GM12801 (cell line): ENCODE results near the gene NCOA1.

Experiments used
- TF ChIP-seq, protein P1 (sequence below): IDR thresholded peaks from one replicate; pipeline ENCODE4 v1.5.1; 2011; ENCODE audit warnings: control low read depth; ENCODE audit not compliant: insufficient read length; ENCODE audit errors: extremely low read depth

The NCOA1 gene

GRCh38 chr2:24538720-24539119 is 47.7 kb downstream of the NCOA1 start:
- TF ChIP-seq, protein P1, sequence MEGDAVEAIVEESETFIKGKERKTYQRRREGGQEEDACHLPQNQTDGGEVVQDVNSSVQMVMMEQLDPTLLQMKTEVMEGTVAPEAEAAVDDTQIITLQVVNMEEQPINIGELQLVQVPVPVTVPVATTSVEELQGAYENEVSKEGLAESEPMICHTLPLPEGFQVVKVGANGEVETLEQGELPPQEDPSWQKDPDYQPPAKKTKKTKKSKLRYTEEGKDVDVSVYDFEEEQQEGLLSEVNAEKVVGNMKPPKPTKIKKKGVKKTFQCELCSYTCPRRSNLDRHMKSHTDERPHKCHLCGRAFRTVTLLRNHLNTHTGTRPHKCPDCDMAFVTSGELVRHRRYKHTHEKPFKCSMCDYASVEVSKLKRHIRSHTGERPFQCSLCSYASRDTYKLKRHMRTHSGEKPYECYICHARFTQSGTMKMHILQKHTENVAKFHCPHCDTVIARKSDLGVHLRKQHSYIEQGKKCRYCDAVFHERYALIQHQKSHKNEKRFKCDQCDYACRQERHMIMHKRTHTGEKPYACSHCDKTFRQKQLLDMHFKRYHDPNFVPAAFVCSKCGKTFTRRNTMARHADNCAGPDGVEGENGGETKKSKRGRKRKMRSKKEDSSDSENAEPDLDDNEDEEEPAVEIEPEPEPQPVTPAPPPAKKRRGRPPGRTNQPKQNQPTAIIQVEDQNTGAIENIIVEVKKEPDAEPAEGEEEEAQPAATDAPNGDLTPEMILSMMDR: no peak

DNA sequence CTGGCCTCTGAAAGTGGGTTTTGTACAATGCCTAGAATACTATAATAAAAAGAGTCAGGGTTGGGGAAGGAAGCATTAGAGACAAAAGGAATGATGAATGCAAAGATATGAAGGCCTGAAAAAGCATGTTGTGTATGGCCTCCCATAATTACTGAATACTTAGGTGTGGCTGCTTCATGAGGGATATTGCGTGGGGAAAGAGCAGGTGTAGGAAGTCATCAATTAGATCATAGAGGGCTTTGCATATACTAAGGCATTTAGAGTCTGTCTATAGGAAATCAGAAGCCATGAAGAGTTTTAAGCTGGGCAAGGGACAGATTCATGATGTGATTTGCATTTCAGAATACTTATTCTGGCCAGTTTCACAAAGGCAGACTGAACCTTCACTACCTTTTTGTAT is 48.2 kb downstream of the NCOA1 start:
- TF ChIP-seq, protein P1: no peak

DNA sequence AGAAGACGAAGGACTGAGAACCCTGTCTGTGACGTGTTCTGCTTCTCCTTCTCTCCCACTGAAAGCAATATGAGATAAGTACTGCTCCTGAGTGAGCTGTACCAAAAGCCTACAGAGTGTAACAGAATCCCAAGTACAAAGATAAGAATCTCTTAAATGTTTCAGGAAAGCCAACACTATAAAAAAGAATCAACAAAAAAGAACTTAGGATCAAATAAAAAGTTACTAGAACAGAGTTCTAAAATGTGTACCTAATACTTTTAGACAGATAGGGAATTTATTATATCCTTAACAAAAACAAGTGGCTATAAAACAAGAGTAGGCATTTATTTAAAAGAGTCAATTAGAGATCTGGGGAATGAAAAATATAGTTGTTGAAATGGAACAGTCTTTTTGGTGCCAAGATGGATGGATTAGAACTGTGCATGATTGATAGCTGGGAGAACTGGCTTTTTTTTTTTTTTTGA is 49.0 kb downstream of the NCOA1 start:
- TF ChIP-seq, protein P1: no peak

DNA sequence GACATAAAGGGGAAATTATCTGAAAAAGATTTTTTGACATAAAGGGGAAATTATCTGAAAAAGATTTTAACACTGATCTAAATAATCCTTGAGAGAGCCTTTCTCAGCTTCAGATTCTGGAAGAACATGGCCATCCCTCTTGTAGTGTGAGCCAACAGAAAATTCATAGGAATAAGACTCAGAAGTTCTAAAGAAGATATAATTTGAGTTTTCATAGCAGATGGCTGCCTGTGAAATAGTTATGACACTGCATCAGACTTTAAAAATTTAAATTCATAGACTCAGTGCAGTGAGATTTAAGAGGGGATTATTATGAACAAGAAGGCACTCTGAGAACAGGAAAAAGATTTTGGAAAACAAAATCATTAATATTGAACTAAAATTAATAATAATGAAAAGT is 50.6 kb downstream of the NCOA1 start:
- TF ChIP-seq, protein P1: no peak

DNA sequence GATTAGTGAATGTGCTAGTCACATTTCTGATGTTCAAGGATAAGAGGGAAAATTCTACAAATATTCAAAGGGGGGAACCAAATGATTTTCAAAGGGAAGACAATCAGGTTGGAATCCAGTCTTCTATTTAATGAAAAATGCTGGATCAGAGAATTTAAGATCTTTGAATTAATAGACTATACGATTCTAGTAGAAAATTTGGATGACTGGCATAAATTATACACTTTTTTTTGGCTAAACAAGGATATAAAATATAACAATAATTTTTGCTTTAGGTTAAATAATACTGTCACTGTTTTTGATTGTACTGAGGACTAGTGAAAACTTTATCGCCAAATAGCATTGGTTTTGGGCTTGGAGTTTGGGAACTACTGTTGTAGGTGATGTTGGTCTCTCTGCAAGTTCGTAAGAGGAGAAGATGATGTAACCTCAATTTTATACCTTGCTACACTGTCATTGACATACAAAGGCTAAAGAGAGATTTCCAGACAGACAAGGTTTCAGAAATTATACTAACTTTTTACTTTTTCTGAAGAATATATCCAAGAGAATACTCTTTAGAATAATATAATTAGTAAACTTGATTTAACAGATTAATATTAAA is 51.3 kb downstream of the NCOA1 start:
- TF ChIP-seq, protein P1: no peak

- TF ChIP-seq, protein P1: no peak
Observed at GRCh38 chr2:24543252-24543651, 52.2 kb downstream of the NCOA1 start.

DNA sequence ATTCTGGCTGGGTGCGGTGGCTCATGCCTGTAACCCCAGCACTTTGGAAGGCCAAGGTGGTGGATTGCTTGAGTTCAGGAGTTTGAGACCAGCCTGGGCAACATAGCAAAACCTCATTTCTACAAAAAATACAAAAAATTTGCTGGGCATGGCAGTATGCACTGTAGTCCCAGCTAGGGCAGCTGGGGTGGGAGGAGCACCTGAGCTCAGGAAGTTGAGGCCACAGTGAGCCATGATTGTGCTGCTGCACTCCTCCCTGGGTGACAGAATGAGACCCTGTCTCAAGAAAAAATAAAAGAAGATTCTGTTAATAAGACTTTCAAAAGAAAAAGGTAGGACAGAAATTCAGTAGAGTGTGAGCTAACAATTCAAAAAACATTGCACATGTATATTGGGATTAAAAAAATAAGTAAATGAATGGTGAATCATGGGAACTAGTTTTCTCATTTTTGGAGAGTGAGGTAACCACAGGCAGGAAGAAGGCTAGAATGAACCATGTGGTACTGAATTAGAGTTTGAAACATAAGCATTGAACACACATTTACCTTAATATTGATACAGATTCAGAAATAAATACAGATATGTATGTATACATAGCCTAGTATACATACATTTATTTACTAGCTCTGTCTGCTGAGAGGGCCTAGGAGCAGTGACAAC is 53.5 kb downstream of the NCOA1 start:
- TF ChIP-seq, protein P1: no peak
